Spleen (tissue), 7 donors: ENCODE measurements around the gene ERBIN.

Experiments used
- POLR2A ChIP-seq, 3 donors: fragments of 450-650 bp; IDR thresholded peaks; one replicate each; pipeline ENCODE4 v1.5.1; 2017; ENCODE audit warnings: antibody characterized with exemption in 3 of 3, mild to moderate bottlenecking in 1 of 3
- TF ChIP-seq, protein P1 (sequence below), 11 experiments: fragments of 200-600 bp in 7 of 11; fragments of 450-650 bp in 4 of 11; sonication (generic) in 4 of 11; IDR thresholded peaks in 8 of 11; conservative IDR thresholded peaks in 3 of 11; 1 replicate in 7 of 11; 2 replicates in 4 of 11; pipeline versions ENCODE4 v1.4.0 to v1.8.0; 2016 to 2021; ENCODE audit warnings: antibody characterized with exemption in 11 of 11, inconsistent platforms in 4 of 11, mild to moderate bottlenecking in 1 of 11
- donor health status: DM: no; HTN: no; CAD: no; lungs with moderate emphysema.
- donor health status: DM: no; HTN: no; CAD: no.
- donor health status: DM: no; HTN: no; CAD: no.

DNA sequence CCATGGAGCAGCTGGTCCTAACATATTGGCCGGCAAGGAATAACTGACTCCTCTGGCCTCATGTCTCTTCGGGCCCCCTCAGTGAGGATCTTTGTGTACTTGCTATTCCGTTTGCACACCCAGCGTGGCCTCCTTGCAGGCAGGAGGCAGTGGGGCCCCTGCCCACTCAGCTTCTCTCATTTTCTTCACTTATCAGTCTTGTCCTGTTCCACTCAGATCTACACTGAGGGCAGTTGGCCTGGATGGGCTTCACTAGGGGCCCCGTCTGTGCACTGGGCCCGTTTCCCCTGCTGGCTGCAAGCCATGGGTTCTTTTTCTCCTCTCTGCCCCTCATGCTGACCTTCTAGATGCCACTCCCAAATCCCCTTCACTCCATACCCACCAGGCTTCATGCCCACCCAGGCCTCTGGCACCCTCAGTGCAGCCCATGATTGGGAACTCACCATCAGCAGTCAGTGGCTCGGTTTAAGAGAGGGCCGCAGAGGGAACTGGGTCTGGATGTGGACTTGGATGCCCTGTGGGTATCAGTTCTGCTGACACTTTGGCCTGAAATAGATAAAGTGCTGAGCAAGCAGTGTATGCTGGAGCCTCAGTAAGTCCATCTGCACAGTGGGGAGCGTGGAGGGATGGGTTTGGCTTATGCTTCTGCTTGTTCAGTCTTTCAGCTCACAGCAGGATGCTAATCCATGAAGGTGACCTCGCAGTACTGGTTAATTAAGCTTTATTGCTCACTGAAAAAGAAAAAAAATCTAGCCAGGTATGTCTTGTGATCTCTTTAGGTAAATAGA is 57.9 kb downstream of the ERBIN start:
- TF ChIP-seq, protein P1, sequence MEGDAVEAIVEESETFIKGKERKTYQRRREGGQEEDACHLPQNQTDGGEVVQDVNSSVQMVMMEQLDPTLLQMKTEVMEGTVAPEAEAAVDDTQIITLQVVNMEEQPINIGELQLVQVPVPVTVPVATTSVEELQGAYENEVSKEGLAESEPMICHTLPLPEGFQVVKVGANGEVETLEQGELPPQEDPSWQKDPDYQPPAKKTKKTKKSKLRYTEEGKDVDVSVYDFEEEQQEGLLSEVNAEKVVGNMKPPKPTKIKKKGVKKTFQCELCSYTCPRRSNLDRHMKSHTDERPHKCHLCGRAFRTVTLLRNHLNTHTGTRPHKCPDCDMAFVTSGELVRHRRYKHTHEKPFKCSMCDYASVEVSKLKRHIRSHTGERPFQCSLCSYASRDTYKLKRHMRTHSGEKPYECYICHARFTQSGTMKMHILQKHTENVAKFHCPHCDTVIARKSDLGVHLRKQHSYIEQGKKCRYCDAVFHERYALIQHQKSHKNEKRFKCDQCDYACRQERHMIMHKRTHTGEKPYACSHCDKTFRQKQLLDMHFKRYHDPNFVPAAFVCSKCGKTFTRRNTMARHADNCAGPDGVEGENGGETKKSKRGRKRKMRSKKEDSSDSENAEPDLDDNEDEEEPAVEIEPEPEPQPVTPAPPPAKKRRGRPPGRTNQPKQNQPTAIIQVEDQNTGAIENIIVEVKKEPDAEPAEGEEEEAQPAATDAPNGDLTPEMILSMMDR (IDR thresholded peaks at IDR 0.05 in 8 of 11, conservative IDR thresholded peaks at IDR 0.05 in 3 of 11) = no peak
- no peak for TF ChIP-seq POLR2A (IDR thresholded peaks at IDR 0.05)
